Heart left ventricle (tissue), 13 donors: ENCODE measurements around the gene GPR137.

Source experiments
- CTCF ChIP-seq, 12 donors: fragments of 200-600 bp; sonication (generic) in 4 of 12; IDR thresholded peaks; one replicate each; pipeline versions ENCODE4 v1.5.0 to v1.8.0; 2018 to 2022; ENCODE audit warnings: antibody characterized with exemption in 12 of 12, mild to moderate bottlenecking in 5 of 12
- POLR2A ChIP-seq, 2 donors: fragments of 450-650 bp; IDR thresholded peaks; one replicate each; pipeline ENCODE4 v1.6.1; 2017; ENCODE audit warnings: antibody characterized with exemption in 2 of 2, mild to moderate bottlenecking in 2 of 2, moderate library complexity in 2 of 2
- donor health status: ischemic (EF 13 %, LVEDD 7.1; RV severe dilation, severe dysfunction).
- donor health status: DM: no; HTN: yes; CAD: no.
- donor health status: DM: no; HTN: no; CAD: no.
- donor health status: ischemic (EF 25% LVEDD 6.9; RV normal size, moderate dysfunction).
- donor health status: ischemic (EF 25% LVEDD 5.7; RV mildly dilated, moderate dysfunction).
- donor health status: ischemic (EF 35%, LVEDD 5.7; RV mildly dilated, moderate dysfunction).
- donor health status: nonischemic (EF 11% LVEDD 7.7; RV severe dilation, severe dysfunction).
- donor health status: DM: yes; HTN: yes; CAD: no.
- donor health status: PGD.
- donor health status: ischemic (EF 29% LVEDD 5.4; RV normal size, mild dysfunction).
- donor health status: nonischemic (EF 23%, LVEDD 6.1; RV moderate dilation, normal function).

GRCh38 chr11:64246871-64247728, 38.5 kb upstream of the GPR137 start, which contains the start of gene PPP1R14B:
- peak in 7 of 12 donors; percentile 8 to 31 (median 18) for TF ChIP-seq CTCF (IDR thresholded peaks at IDR 0.05)
- peak in 1 of 2 donors; percentile 50 for TF ChIP-seq POLR2A (IDR thresholded peaks at IDR 0.05)
